CD4-positive, alpha-beta memory T cell (primary cell): ENCODE data around the gene IL27RA. TPM values are rescaled to one million over a fixed set of nuclear protein-coding genes. Genes with fewer than 3 reads are reported as not detected.

ENCODE experiments used
- CTCF ChIA-PET: fragments of 350-600 bp; sonication (Branson Sonifier 250); formaldehyde crosslinking; loops from one replicate; lab custom pipeline; 2021; ENCODE audit warnings: inconsistent platforms; ENCODE audit not compliant: partially characterized antibody; lab: Charles Lee
- POLR2A ChIA-PET: fragments of 350-600 bp; sonication (Branson Sonifier 250); formaldehyde crosslinking; loops from one replicate; lab custom pipeline; 2021; ENCODE audit not compliant: partially characterized antibody; lab: Charles Lee
- DNase-seq, 5 donors: peaks; one replicate each; pipeline versions ENCODE4 v3.0.0 to v3.0.0-alpha.2; 2020 to 2022; ENCODE audit warnings: mixed read lengths in 1 of 5
- H3K27ac ChIP-seq: one replicate; pipeline ENCODE4 v1.7.0; 2013; ENCODE audit warnings: low read depth, low read length
- H3K27me3 ChIP-seq: 2 replicates; pipeline ENCODE4 v1.7.0; 2013; ENCODE audit warnings: mild to moderate bottlenecking, low read length, moderate library complexity; ENCODE audit not compliant: insufficient read depth
- H3K36me3 ChIP-seq: 2 replicates; pipeline ENCODE4 v1.7.0; 2013; ENCODE audit warnings: mild to moderate bottlenecking, low read length, moderate library complexity; ENCODE audit not compliant: insufficient read depth
- H3K4me1 ChIP-seq: 2 replicates; pipeline ENCODE4 v1.7.0; 2013; ENCODE audit warnings: mild to moderate bottlenecking, low read length, moderate library complexity; ENCODE audit not compliant: insufficient read depth
- H3K4me3 ChIP-seq, 2 donors: one replicate each; pipeline ENCODE4 v1.7.0; 2013; ENCODE audit warnings: low read length in 2 of 2, mild to moderate bottlenecking in 1 of 2
- H3K9me3 ChIP-seq, 2 donors: one replicate each; pipeline ENCODE4 v1.7.0; 2013; ENCODE audit warnings: low read length in 2 of 2, control low read depth in 1 of 2; ENCODE audit not compliant: control insufficient read depth in 1 of 2
- H3K27ac Mint-ChIP-seq, 7 donors: one replicate each; pipeline ENCODE4 v1.8.0; 2020 to 2021; ENCODE audit warnings: mixed read lengths in 7 of 7, mild to moderate bottlenecking in 6 of 7, inconsistent platforms in 3 of 7, moderate library complexity in 3 of 7
- H3K27me3 Mint-ChIP-seq, 2 donors: one replicate each; pipeline ENCODE4 v1.8.0; 2020 to 2021; ENCODE audit warnings: mixed read lengths in 2 of 2
- H3K36me3 Mint-ChIP-seq, 2 donors: one replicate each; pipeline ENCODE4 v1.8.0; 2020 to 2021; ENCODE audit warnings: mixed read lengths in 2 of 2, inconsistent platforms in 1 of 2, mild to moderate bottlenecking in 1 of 2
- H3K4me1 Mint-ChIP-seq, 4 donors: one replicate each; pipeline ENCODE4 v1.8.0; 2020 to 2021; ENCODE audit warnings: mixed read lengths in 4 of 4, mild to moderate bottlenecking in 1 of 4
- H3K4me3 Mint-ChIP-seq, 8 donors: one replicate each; pipeline ENCODE4 v1.8.0; 2020 to 2021; ENCODE audit warnings: mixed read lengths in 8 of 8, mild to moderate bottlenecking in 7 of 8, moderate library complexity in 6 of 8, inconsistent platforms in 3 of 8
- H3K9me3 Mint-ChIP-seq, 8 donors: one replicate each; pipeline ENCODE4 v1.8.0; 2020 to 2021; ENCODE audit warnings: mixed read lengths in 8 of 8, mild to moderate bottlenecking in 5 of 8, inconsistent platforms in 3 of 8, moderate library complexity in 1 of 8
- intact Hi-C: fragments of 100-400 bp; cut with micrococcal nuclease; formaldehyde crosslinking; loops from one replicate; pipeline ENCODE4 v1.15.1; 2023
- polyA plus RNA-seq, 2 donors: library from polyadenylated mRNA; unstranded; fragments of 300-500 nt; fragmentation: Illumina TruSeq; gene quantifications; one replicate each; pipeline ENCODE4 v1.2.3, GENCODE V29; 2021
- total RNA-seq, 2 experiments: library from RNA; stranded (reverse); gene quantifications; one replicate each; pipeline ENCODE4 v1.2.3, GENCODE V29; 2021

The IL27RA gene
- total and polyA plus RNA-seq, 4 experiments from 2014 or later: 74.3 to 104 (median 88.4) TPM

- Mint-ChIP-seq H3K27me3 (no peaks in the 10 kb centered on the region), H3K4me1 (no peaks in the 10 kb centered on the region), H3K4me3 (no peak overlapping the region), H3K36me3 (peaks cover 8 to 23% of the 10 kb centered on the region in 2 donors), H3K9me3 (no peaks in the 10 kb centered on the region), H3K27ac (no peak overlapping the region)
- Histone ChIP-seq H3K9me3 (no peaks in the 10 kb centered on the region), H3K27me3 (no peaks in the 10 kb centered on the region), H3K36me3 (peaks cover 27% of the 10 kb centered on the region), H3K27ac (no peak overlapping the region), H3K4me3 (no peak overlapping the region), H3K4me1 (no peaks in the 10 kb centered on the region)
- ChIA-PET POLR2A (interaction anchor here (1.0 to 2.2 kb wide), 4 partner anchors 8 to 47 kb away, joined by 3 to 7 read pairs (median 4); partner anchors contain the start of gene ASF1B), CTCF (interaction anchor here (0.6 to 2.6 kb wide), 2 partner anchors 12 to 141 kb away, joined by 3 to 9 read pairs; no protein-coding TSS in a partner anchor)
- DNase-seq: no peak
- intact Hi-C loops: no loop called here
Observed at GRCh38 chr19:14102102-14102696, 70.6 kb downstream of the IL27RA start.

- Mint-ChIP-seq H3K4me3 (no peak overlapping the region), H3K4me1 (no peaks in the 10 kb centered on the region), H3K9me3 (no peaks in the 10 kb centered on the region), H3K27ac (no peak overlapping the region), H3K27me3 (no peaks in the 10 kb centered on the region), H3K36me3 (peaks cover 5 to 22% of the 10 kb centered on the region in 2 donors)
- intact Hi-C loops: no loop called here
- CTCF ChIA-PET: interaction anchor here (2.6 kb wide), 1 partner anchor 12 kb away, joined by 9 read pairs; no protein-coding TSS in a partner anchor
- Histone ChIP-seq H3K4me3 (no peak overlapping the region), H3K27me3 (no peaks in the 10 kb centered on the region), H3K9me3 (no peaks in the 10 kb centered on the region), H3K27ac (no peak overlapping the region), H3K4me1 (no peaks in the 10 kb centered on the region), H3K36me3 (peaks cover 23% of the 10 kb centered on the region)
- POLR2A ChIA-PET: interaction anchor here (1.0 to 2.2 kb wide), 5 partner anchors 9 to 47 kb away, joined by 3 to 7 read pairs (median 5); partner anchors contain the start of genes ASF1B and PRKACA
- no peak for DNase-seq
Observed at GRCh38 chr19:14102756-14103155, 71.2 kb downstream of the IL27RA start.

Other genes with a start within 250 kb of the IL27RA start
- 1 to 10 TPM; 6.4 to 6.6 TPM for gene ZSWIM4, start 236.3 kb upstream of the IL27RA start, total RNA-seq
- gene ZSWIM4, start 236.3 kb upstream of the IL27RA start, polyA plus RNA-seq: 1 to 10 TPM in 1 of 2 donors, under 1 TPM in 1; 0.33 to 1.6 TPM
- gene NANOS3, start 154.6 kb upstream of the IL27RA start, total RNA-seq: not detected
- not detected for gene NANOS3, start 154.6 kb upstream of the IL27RA start, polyA plus RNA-seq
- 1 to 10 TPM; 3.1 to 3.8 TPM for gene BRME1, start 125.6 kb upstream of the IL27RA start, total RNA-seq
- under 1 TPM; 0.35 to 0.41 TPM for gene BRME1, start 125.6 kb upstream of the IL27RA start, polyA plus RNA-seq
- 10 to 100 TPM; 32.9 to 37.1 TPM for gene CC2D1A, start 125.6 kb upstream of the IL27RA start, total RNA-seq
- 10 to 100 TPM in 1 of 2 donors, 1 to 10 TPM in 1; 3.8 to 13.9 TPM for gene CC2D1A, start 125.6 kb upstream of the IL27RA start, polyA plus RNA-seq
- gene PODNL1, start 93.3 kb upstream of the IL27RA start, total RNA-seq: not detected
- gene PODNL1, start 93.3 kb upstream of the IL27RA start, polyA plus RNA-seq: not detected
- 10 to 100 TPM; 92.9 to 96.7 TPM for gene DCAF15, start 79.3 kb upstream of the IL27RA start, total RNA-seq
- gene DCAF15, start 79.3 kb upstream of the IL27RA start, polyA plus RNA-seq: 1 to 10 TPM; 4.9 to 7.2 TPM
- 10 to 100 TPM; 17.4 to 17.8 TPM for gene RFX1, start 25.4 kb upstream of the IL27RA start, total RNA-seq
- 1 to 10 TPM in 1 of 2 donors, not detected in 1; 2.5 TPM for gene RFX1, start 25.4 kb upstream of the IL27RA start, polyA plus RNA-seq
- gene RLN3, start 3.6 kb upstream of the IL27RA start, total RNA-seq: not detected
- gene RLN3, start 3.6 kb upstream of the IL27RA start, polyA plus RNA-seq: under 1 TPM in 1 of 2 donors, not detected in 1; 0.41 TPM
- not detected for gene PALM3, start 30.3 kb downstream of the IL27RA start, total RNA-seq
- not detected for gene PALM3, start 30.3 kb downstream of the IL27RA start, polyA plus RNA-seq
- gene MISP3, start 41.0 kb downstream of the IL27RA start, total RNA-seq: 1 to 10 TPM; 1.3 to 1.6 TPM
- 1 to 10 TPM in 1 of 2 donors, under 1 TPM in 1; 0.68 to 1.1 TPM for gene MISP3, start 41.0 kb downstream of the IL27RA start, polyA plus RNA-seq
- under 1 TPM in 1 of 2 experiments, not detected in 1; 0.55 TPM for gene C19orf67, start 54.0 kb downstream of the IL27RA start, total RNA-seq
- gene C19orf67, start 54.0 kb downstream of the IL27RA start, polyA plus RNA-seq: not detected
- 10 to 100 TPM; 36.7 to 43.3 TPM for gene SAMD1, start 59.0 kb downstream of the IL27RA start, total RNA-seq
- gene SAMD1, start 59.0 kb downstream of the IL27RA start, polyA plus RNA-seq: 1 to 10 TPM in 1 of 2 donors, under 1 TPM in 1; 0.16 to 2.4 TPM
- gene PRKACA, start 86.0 kb downstream of the IL27RA start, total RNA-seq: 10 to 100 TPM; 48.9 to 51.7 TPM
- gene PRKACA, start 86.0 kb downstream of the IL27RA start, polyA plus RNA-seq: 1 to 10 TPM in 1 of 2 donors, under 1 TPM in 1; 0.42 to 2.2 TPM
- gene ASF1B, start 104.8 kb downstream of the IL27RA start, total RNA-seq: 1 to 10 TPM; 2.3 to 3.0 TPM
- gene ASF1B, start 104.8 kb downstream of the IL27RA start, polyA plus RNA-seq: 1 to 10 TPM; 1.8 to 3.0 TPM
- 10 to 100 TPM; 19.3 to 22.0 TPM for gene ADGRL1, start 174.4 kb downstream of the IL27RA start, total RNA-seq
- gene ADGRL1, start 174.4 kb downstream of the IL27RA start, polyA plus RNA-seq: 1 to 10 TPM in 1 of 2 donors, under 1 TPM in 1; 0.55 to 1.3 TPM